IMR-90 (cell line): ENCODE results near the gene ALDH7A1. TPM values are rescaled to one million over a fixed set of nuclear protein-coding genes. Genes with fewer than 3 reads are reported as not detected.

Experiments used
- ATAC-seq: fragments of 200-7000 bp; cut with Tn5 transposase; 2 replicates; pipeline ENCODE4 v1.9.1; 2020; ENCODE audit warnings: low read depth, mild to moderate bottlenecking, moderate library complexity
- BruUV-seq: library from RNA; stranded (reverse); fragments of 400-500 nt; replicated peaks from 2 replicates; lab custom pipeline; 2021; lab: Mats Ljungman, UMichigan
- CTCF ChIA-PET: fragments of 300-600 bp; formaldehyde crosslinking; extraction: SDS; loops from one replicate; lab custom pipeline; 2021; ENCODE audit warnings: antibody characterized with exemption; lab: Yijun Ruan, JAX
- POLR2A ChIA-PET: fragments of 300-600 bp; sonication (Branson Sonifier 250); formaldehyde crosslinking; loops from one replicate; lab custom pipeline; 2022; ENCODE audit warnings: antibody characterized with exemption; ENCODE audit not compliant: unreplicated experiment; lab: Charles Lee
- DNase-seq: peaks from one replicate; pipeline ENCODE4 v3.0.0; 2013
- H2AFZ ChIP-seq: replicated peaks from 2 replicates; pipeline ENCODE3; 2013; ENCODE audit warnings: low read length, mild to moderate bottlenecking; ENCODE audit not compliant: poor library complexity
- H2AK5ac ChIP-seq: 2 replicates; pipeline ENCODE4 v1.6.1; 2013; ENCODE audit warnings: low read depth, low read length, inconsistent platforms
- H2AK9ac ChIP-seq: replicated peaks from 2 replicates; pipeline ENCODE3; 2013; ENCODE audit warnings: mild to moderate bottlenecking, low read depth, low read length, moderate library complexity; ENCODE audit not compliant: poor library complexity
- H2BK120ac ChIP-seq: 2 replicates; pipeline ENCODE4 v1.6.1; 2013; ENCODE audit warnings: low read depth, low read length, inconsistent platforms
- H2BK15ac ChIP-seq: 3 replicates; pipeline ENCODE4 v1.6.1; 2013; ENCODE audit warnings: low read depth, low read length, inconsistent platforms
- H2BK20ac ChIP-seq: 2 replicates; pipeline ENCODE4 v1.6.1; 2013; ENCODE audit warnings: low read depth, mild to moderate bottlenecking, inconsistent platforms, low read length, moderate library complexity
- H2BK5ac ChIP-seq: 2 replicates; pipeline ENCODE4 v1.6.1; 2013; ENCODE audit warnings: mild to moderate bottlenecking, low read depth, low read length, inconsistent platforms; ENCODE audit not compliant: poor library complexity, severe bottlenecking
- H3K14ac ChIP-seq: replicated peaks from 2 replicates; pipeline ENCODE4 v1.6.1; 2013; ENCODE audit warnings: low read depth, low read length, inconsistent platforms
- H3K18ac ChIP-seq: 2 replicates; pipeline ENCODE4 v1.6.1; 2013; ENCODE audit warnings: low read depth, low read length, control low read depth
- H3K23ac ChIP-seq: 2 replicates; pipeline ENCODE4 v1.6.1; 2013; ENCODE audit warnings: low read depth, low read length, inconsistent platforms
- H3K27ac ChIP-seq: 2 replicates; pipeline ENCODE4 v1.5.1; 2013; ENCODE audit warnings: mild to moderate bottlenecking, control low read depth, low read length; ENCODE audit not compliant: insufficient read depth
- H3K27me3 ChIP-seq: 2 replicates; pipeline ENCODE4 v1.6.1; 2013; ENCODE audit warnings: low read length; ENCODE audit not compliant: control insufficient read depth, insufficient read depth
- H3K36me3 ChIP-seq: 2 replicates; pipeline ENCODE4 v1.6.1; 2013; ENCODE audit warnings: low read length, mixed read lengths; ENCODE audit not compliant: control insufficient read depth, insufficient read depth
- H3K4ac ChIP-seq: 2 replicates; pipeline ENCODE4 v1.6.1; 2013; ENCODE audit warnings: low read depth, low read length, inconsistent platforms
- H3K4me1 ChIP-seq: 2 replicates; pipeline ENCODE4 v1.6.1; 2013; ENCODE audit warnings: low read length, mixed read lengths; ENCODE audit not compliant: control insufficient read depth, insufficient read depth
- H3K4me2 ChIP-seq: 2 replicates; pipeline ENCODE4 v1.6.1; 2013; ENCODE audit warnings: low read depth, mild to moderate bottlenecking, control low read depth, low read length, moderate library complexity
- H3K4me3 ChIP-seq: 2 replicates; pipeline ENCODE4 v1.5.1; 2013; ENCODE audit warnings: low read depth, mild to moderate bottlenecking, control low read depth, low read length, moderate library complexity; ENCODE audit not compliant: insufficient read depth
- H3K56ac ChIP-seq: 2 replicates; pipeline ENCODE4 v1.6.1; 2013; ENCODE audit warnings: low read length, inconsistent platforms; ENCODE audit not compliant: insufficient read depth; ENCODE audit errors: extremely low read depth
- H3K79me1 ChIP-seq, 2 experiments: 2 replicates each; pipeline ENCODE4 v1.6.1; 2013; ENCODE audit warnings: low read length in 2 of 2, inconsistent platforms in 1 of 2, low read depth in 1 of 2
- H3K9ac ChIP-seq: 2 replicates; pipeline ENCODE4 v1.6.1; 2013; ENCODE audit warnings: low read depth, low read length, control low read depth
- H3K9me1 ChIP-seq: 2 replicates; pipeline ENCODE4 v1.6.1; 2013; ENCODE audit warnings: low read length, inconsistent platforms; ENCODE audit not compliant: insufficient read depth
- H3K9me3 ChIP-seq: 2 replicates; pipeline ENCODE4 v1.6.1; 2013; ENCODE audit warnings: low read length; ENCODE audit not compliant: control insufficient read depth, insufficient read depth
- H4K20me1 ChIP-seq: 2 replicates; pipeline ENCODE4 v1.6.1; 2013; ENCODE audit warnings: low read length, inconsistent platforms; ENCODE audit not compliant: insufficient read depth
- H4K5ac ChIP-seq: 2 replicates; pipeline ENCODE4 v1.6.1; 2013; ENCODE audit warnings: mild to moderate bottlenecking, low read depth, low read length, control low read depth
- H4K8ac ChIP-seq, 2 experiments: 2 replicates each; pipeline ENCODE4 v1.6.1; 2013; ENCODE audit warnings: low read depth in 2 of 2, low read length in 2 of 2, control low read depth in 1 of 2, inconsistent platforms in 1 of 2
- H4K91ac ChIP-seq: 2 replicates; pipeline ENCODE4 v1.6.1; 2013; ENCODE audit warnings: low read depth, low read length, inconsistent platforms; ENCODE audit not compliant: insufficient read depth
- BHLHE40 ChIP-seq: fragments of 150-350 bp; IDR thresholded peaks from 2 replicates; pipeline ENCODE4 v1.6.1; 2016; ENCODE audit warnings: mild to moderate bottlenecking, low read depth, low read length
- CTCF ChIP-seq: conservative IDR thresholded peaks from 2 replicates; pipeline ENCODE4 v1.5.1; 2012; ENCODE audit warnings: mild to moderate bottlenecking, low read depth, low read length, improper control_type of control experiment
- ELK1 ChIP-seq: fragments of 150-350 bp; IDR thresholded peaks from 2 replicates; pipeline ENCODE4 v1.6.1; 2016; ENCODE audit warnings: low read depth, mild to moderate bottlenecking, low read length, moderate library complexity, borderline replicate concordance
- FOS ChIP-seq: fragments of 150-350 bp; IDR thresholded peaks from 2 replicates; pipeline ENCODE4 v1.6.1; 2016; ENCODE audit warnings: low read depth, low read length
- MAZ ChIP-seq: IDR thresholded peaks from 2 replicates; pipeline ENCODE4 v1.6.1; 2012; ENCODE audit warnings: low read depth, mild to moderate bottlenecking, low read length, improper control_type of control experiment, moderate library complexity, borderline replicate concordance
- MXI1 ChIP-seq: IDR thresholded peaks from 2 replicates; pipeline ENCODE4 v1.6.1; 2012; ENCODE audit warnings: low read depth, mild to moderate bottlenecking, low read length, moderate library complexity, borderline replicate concordance
- POLR2A ChIP-seq: IDR thresholded peaks from 2 replicates; pipeline ENCODE4 v1.6.1; 2012; ENCODE audit warnings: mild to moderate bottlenecking, low read depth, low read length
- RCOR1 ChIP-seq: IDR thresholded peaks from 2 replicates; pipeline ENCODE4 v1.6.1; 2012; ENCODE audit warnings: mild to moderate bottlenecking, low read length, improper control_type of control experiment; ENCODE audit not compliant: insufficient replicate concordance
- USF2 ChIP-seq: fragments of 150-350 bp; IDR thresholded peaks from 2 replicates; pipeline ENCODE4 v1.6.1; 2017; ENCODE audit warnings: mild to moderate bottlenecking, antibody characterized with exemption, low read length, low read depth
- WGBS, 2 experiments: methylation state at CpG; one replicate each; pipeline versions ENCODE4 v1.1.5 to v1.1.7; 2013; ENCODE audit warnings: missing lambda C conversion rate in 2 of 2; ENCODE audit not compliant: insufficient read length in 1 of 2; ENCODE audit errors: extremely low coverage in 2 of 2; 5-methylcytosine and 5-hydroxymethylcytosine counted together
- dilution Hi-C: fragments of 300-500 bp; cut with HindIII; formaldehyde crosslinking; loops from one replicate; pipeline ENCODE4 v1.14.3; 2018; ENCODE audit warnings: low sequenced_read_pairs; ENCODE audit not compliant: unreplicated experiment
- in situ Hi-C: fragments of 300-500 bp; cut with MboI; formaldehyde crosslinking; loops from 3 replicates; pipeline ENCODE4 v1.14.3; 2019; ENCODE audit warnings: low sequenced_read_pairs, inconsistent platforms, mixed read lengths
- intact Hi-C: fragments of 100-400 bp; cut with micrococcal nuclease; formaldehyde crosslinking; loops from 2 replicates; pipeline ENCODE4 v1.10.0; 2022
- polyA plus RNA-seq, 3 experiments: library from polyadenylated mRNA; depleted of rRNA; stranded (reverse); fragments of >200 nt; gene quantifications; 2 replicates each; pipeline ENCODE4 v1.2.3, GENCODE V29; 2012; ENCODE audit warnings: low replicate concordance in 1 of 3
- total RNA-seq: library from RNA; depleted of rRNA; stranded (reverse); fragments of >200 nt; gene quantifications from 2 replicates; pipeline ENCODE4 v1.2.3, GENCODE V29; 2012

The ALDH7A1 gene
- total and polyA plus RNA-seq, 2 of the 4 experiments (the other 2 are of a cell fraction): 40.9 to 62.2 TPM

GRCh38 chr5:126519637-126520592 lies 75.1 kb downstream of the ALDH7A1 start:
- no peak overlapping the region for H2BK20ac ChIP-seq
- H2BK5ac ChIP-seq: no peak overlapping the region
- H2AFZ ChIP-seq: peak overlapping the region; percentile 85
- no peak overlapping the region for H3K4me3 ChIP-seq
- no peak overlapping the region for H2AK5ac ChIP-seq
- 0 out of 2 replicates have a peak, but pooled peaks cover under 1% of the 10 kb centered on the region for H3K9me1 ChIP-seq
- peaks cover 10% of the 10 kb centered on the region for H3K4me1 ChIP-seq
- no peak overlapping the region; the same call in 1 of the 2 replicates for H3K18ac ChIP-seq
- peak; percentile 40 for DNase-seq
- TF ChIP-seq USF2 (no peak), RCOR1 (no peak), CTCF (no peak), FOS (no peak), BHLHE40 (no peak), MAZ (no peak), MXI1 (no peak), ELK1 (no peak), POLR2A (no peak)
- 83% methylated on average over 2 of the region's 6 CpGs; no CpG with 5 or more reads in 1 of the 2 experiments for WGBS, 2 experiments
- peak overlapping the region; percentile 7 for H2BK120ac ChIP-seq
- H4K20me1 ChIP-seq: no peaks in the 10 kb centered on the region
- no peak overlapping the region for H4K91ac ChIP-seq
- H3K9ac ChIP-seq: no peak overlapping the region
- H3K27me3 ChIP-seq: no peaks in the 10 kb centered on the region
- peak; percentile 42; the same call in 1 of the 2 replicates for ATAC-seq
- no peak overlapping the region for H3K56ac ChIP-seq
- no peaks in the 10 kb centered on the region for H3K9me3 ChIP-seq
- peak overlapping the region; percentile 1; the same call in 1 of the 2 replicates for H4K5ac ChIP-seq
- H4K8ac ChIP-seq: peak overlapping the region in 1 of 2 experiments; percentile 64; a peak in 2 of 4 replicates
- in situ Hi-C loops: no loop called here
- H3K4ac ChIP-seq: peak overlapping the region; percentile 49; the same call in 1 of the 2 replicates
- H3K27ac ChIP-seq: peak overlapping the region; percentile 28; the same call in 1 of the 2 replicates
- BruUV-seq: no TSS peak
- intact Hi-C loops: no loop called here
- CTCF ChIA-PET: no interaction called here
- H2AK9ac ChIP-seq: no peak overlapping the region
- H3K4me2 ChIP-seq: peak overlapping the region; percentile 25; the same call in 1 of the 2 replicates
- no peak overlapping the region for H3K14ac ChIP-seq
- POLR2A ChIA-PET: no interaction called here
- H3K79me1 ChIP-seq: no peaks in the 10 kb centered on the region
- dilution Hi-C loops: no loop called here
- H3K23ac ChIP-seq: no peak overlapping the region
- H3K36me3 ChIP-seq: no peaks in the 10 kb centered on the region
- no peak overlapping the region; the same call in 2 of the 3 replicates for H2BK15ac ChIP-seq
